HCT116 (cell line): ENCODE results near the gene TKTL1.

ENCODE experiments used
- CEBPB ChIP-seq: IDR thresholded peaks from 2 replicates; pipeline ENCODE4 v1.6.1; 2012; ENCODE audit warnings: low read depth
- EZH2phosphoT487 ChIP-seq: fragments of 200-600 bp; IDR thresholded peaks from 2 replicates; pipeline ENCODE4 v1.6.1; 2018; ENCODE audit warnings: antibody characterized with exemption, borderline replicate concordance
- POLR2A ChIP-seq: IDR thresholded peaks from 2 replicates; pipeline ENCODE4 v1.7.0; 2011; ENCODE audit warnings: borderline replicate concordance; ENCODE audit not compliant: insufficient read depth, insufficient read length; ENCODE audit errors: extremely low read depth
- POLR2AphosphoS5 ChIP-seq: IDR thresholded peaks from 2 replicates; pipeline ENCODE4 v1.6.1; 2011; ENCODE audit warnings: mild to moderate bottlenecking, low read depth, low read length, moderate library complexity
- TF ChIP-seq, protein P1 (sequence below), 3 experiments: fragments of 200-600 bp in 1 of 3; sonication (generic) in 1 of 3; IDR thresholded peaks in 2 of 3; conservative IDR thresholded peaks in 1 of 3; 2 replicates each; pipeline ENCODE4 v1.5.1; 2012 to 2017; ENCODE audit warnings: low read depth in 2 of 3, low read length in 2 of 3, antibody characterized with exemption in 1 of 3, borderline replicate concordance in 1 of 3, control low read depth in 1 of 3, mild to moderate bottlenecking in 1 of 3, mixed read lengths in 1 of 3, mixed run types in 1 of 3, moderate library complexity in 1 of 3; ENCODE audit not compliant: insufficient read depth in 1 of 3
- TF ChIP-seq, protein P2 (sequence below): IDR thresholded peaks from 2 replicates; pipeline ENCODE4 v1.6.1; 2012

DNA sequence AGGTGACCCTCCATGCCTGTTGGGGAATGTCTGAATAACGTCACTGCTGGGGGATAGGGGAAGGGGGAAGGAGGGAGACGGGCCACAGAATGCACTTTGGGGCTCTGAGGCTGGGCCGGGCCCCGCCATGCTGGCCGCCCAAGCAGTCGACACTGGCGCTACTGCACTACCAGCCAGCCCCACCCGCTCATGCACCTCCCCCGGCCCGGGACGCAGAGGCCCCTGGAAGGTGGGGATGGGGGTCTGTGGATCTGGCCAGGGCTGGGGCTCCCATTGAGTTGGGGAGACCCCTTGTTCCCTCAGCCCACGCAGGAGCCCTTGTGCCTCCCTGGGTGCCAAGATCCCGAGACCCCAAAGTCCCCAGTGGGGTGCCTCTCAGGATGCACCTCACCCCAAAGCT is 61.0 kb downstream of the TKTL1 start:
- TF ChIP-seq, protein P1, sequence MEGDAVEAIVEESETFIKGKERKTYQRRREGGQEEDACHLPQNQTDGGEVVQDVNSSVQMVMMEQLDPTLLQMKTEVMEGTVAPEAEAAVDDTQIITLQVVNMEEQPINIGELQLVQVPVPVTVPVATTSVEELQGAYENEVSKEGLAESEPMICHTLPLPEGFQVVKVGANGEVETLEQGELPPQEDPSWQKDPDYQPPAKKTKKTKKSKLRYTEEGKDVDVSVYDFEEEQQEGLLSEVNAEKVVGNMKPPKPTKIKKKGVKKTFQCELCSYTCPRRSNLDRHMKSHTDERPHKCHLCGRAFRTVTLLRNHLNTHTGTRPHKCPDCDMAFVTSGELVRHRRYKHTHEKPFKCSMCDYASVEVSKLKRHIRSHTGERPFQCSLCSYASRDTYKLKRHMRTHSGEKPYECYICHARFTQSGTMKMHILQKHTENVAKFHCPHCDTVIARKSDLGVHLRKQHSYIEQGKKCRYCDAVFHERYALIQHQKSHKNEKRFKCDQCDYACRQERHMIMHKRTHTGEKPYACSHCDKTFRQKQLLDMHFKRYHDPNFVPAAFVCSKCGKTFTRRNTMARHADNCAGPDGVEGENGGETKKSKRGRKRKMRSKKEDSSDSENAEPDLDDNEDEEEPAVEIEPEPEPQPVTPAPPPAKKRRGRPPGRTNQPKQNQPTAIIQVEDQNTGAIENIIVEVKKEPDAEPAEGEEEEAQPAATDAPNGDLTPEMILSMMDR (IDR thresholded peaks at IDR 0.05 in 2 of 3, conservative IDR thresholded peaks at IDR 0.05 in 1 of 3; ENCODE audit: borderline replicate concordance in 1 of 3, insufficient read depth in 1 of 3, low read depth in 2 of 3, low read length in 2 of 3), result no peak
- TF ChIP-seq, protein P2, sequence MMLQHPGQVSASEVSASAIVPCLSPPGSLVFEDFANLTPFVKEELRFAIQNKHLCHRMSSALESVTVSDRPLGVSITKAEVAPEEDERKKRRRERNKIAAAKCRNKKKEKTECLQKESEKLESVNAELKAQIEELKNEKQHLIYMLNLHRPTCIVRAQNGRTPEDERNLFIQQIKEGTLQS, result no peak
- TF ChIP-seq POLR2AphosphoS5, result no peak
- no peak for TF ChIP-seq EZH2phosphoT487
- TF ChIP-seq CEBPB, result no peak
- no peak for TF ChIP-seq POLR2A
